Esophagus squamous epithelium (tissue), 5 donors: Measurements from ENCODE around the gene RALA. TPM values are rescaled to one million over a fixed set of nuclear protein-coding genes. Genes with fewer than 3 reads are reported as not detected.
A peak's percentile ranks its signal among the peaks of the same experiment; 100 is the strongest.

Experiments used
- DNase-seq: peaks from one replicate; lab custom pipeline; 2025; lab: John Stamatoyannopoulos, UW
- H3K27ac ChIP-seq, 4 donors: fragments of 200-600 bp; sonication (generic); one replicate each; pipeline ENCODE4 v1.5.1; 2016 to 2019; ENCODE audit warnings: mild to moderate bottlenecking in 1 of 4
- H3K27me3 ChIP-seq, 4 donors: fragments of 200-600 bp; sonication (generic); 1 replicate in 3 of 4; 2 replicates in 1 of 4; pipeline versions ENCODE4 v1.5.1 to v1.6.0; 2017 to 2021; ENCODE audit warnings: antibody characterized with exemption in 1 of 4
- H3K36me3 ChIP-seq, 3 donors: fragments of 200-600 bp; sonication (generic); one replicate each; pipeline ENCODE4 v1.5.1; 2016 to 2019
- H3K4me1 ChIP-seq, 3 donors: fragments of 200-600 bp; sonication (generic); one replicate each; pipeline ENCODE4 v1.5.1; 2017 to 2019
- H3K4me3 ChIP-seq, 4 donors: fragments of 200-600 bp; sonication (generic); 1 replicate in 3 of 4; 2 replicates in 1 of 4; pipeline ENCODE4 v1.5.1; 2016 to 2019; ENCODE audit warnings: mild to moderate bottlenecking in 2 of 4, moderate library complexity in 1 of 4
- H3K9me3 ChIP-seq, 3 donors: fragments of 200-600 bp; sonication (generic); one replicate each; pipeline ENCODE4 v1.5.1; 2016 to 2019
- POLR2A ChIP-seq, 4 donors: fragments of 450-650 bp; IDR thresholded peaks; one replicate each; pipeline ENCODE4 v1.6.1; 2017; ENCODE audit warnings: antibody characterized with exemption in 4 of 4, mild to moderate bottlenecking in 4 of 4, moderate library complexity in 3 of 4
- WGBS, 2 donors: methylation state at CpG; one replicate each; pipeline ENCODE4 v1.1.5; 2018; 5-methylcytosine and 5-hydroxymethylcytosine counted together
- intact Hi-C: fragments of 100-400 bp; cut with DNase I; formaldehyde crosslinking; loops from one replicate; pipeline ENCODE4 v1.15.0; 2022
- total RNA-seq, 4 donors: library from RNA; depleted of rRNA; stranded (reverse); fragments of >200 nt; gene quantifications; one replicate each; pipeline ENCODE4 v1.1.0, GENCODE V29; 2016
- TF ChIP-seq, protein P1 (sequence below), 6 experiments: fragments of 450-650 bp in 4 of 6; fragments of 200-600 bp in 2 of 6; sonication (generic) in 2 of 6; IDR thresholded peaks; one replicate each; pipeline ENCODE4 v1.5.1; 2016 to 2019; ENCODE audit warnings: antibody characterized with exemption in 6 of 6, mild to moderate bottlenecking in 4 of 6, moderate library complexity in 4 of 6
- donor health status: DM: yes; HTN: yes; CAD: no.

The RALA gene
- total RNA-seq, 4 donors from 2014 or later, result 32.8 to 49.6 (median 39.9) TPM

DNA sequence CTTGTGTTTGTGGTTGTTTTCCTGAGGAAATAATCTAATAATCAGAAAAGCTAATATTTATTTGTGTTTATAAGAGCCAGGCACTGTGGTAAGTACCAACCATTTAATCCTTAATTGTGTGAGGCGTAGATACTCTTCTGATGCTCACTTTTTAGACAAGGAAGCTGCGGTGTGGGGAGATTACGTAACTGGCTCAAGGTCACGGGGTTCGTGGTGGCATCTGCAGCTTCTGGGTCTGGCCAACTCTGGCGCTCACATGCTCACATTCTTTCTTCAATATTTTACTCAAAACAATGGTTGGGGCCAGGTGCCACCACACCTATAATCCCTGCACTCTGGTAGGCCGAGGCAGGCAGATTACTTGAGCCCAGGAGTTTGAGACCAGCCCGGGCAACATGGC, 77.6 kb downstream of the RALA start:
- H3K27ac ChIP-seq, result peak overlapping the region in 2 of 4 donors; percentile 53 to 71
- no peak for TF ChIP-seq POLR2A (IDR thresholded peaks at IDR 0.05)
- TF ChIP-seq, protein P1, sequence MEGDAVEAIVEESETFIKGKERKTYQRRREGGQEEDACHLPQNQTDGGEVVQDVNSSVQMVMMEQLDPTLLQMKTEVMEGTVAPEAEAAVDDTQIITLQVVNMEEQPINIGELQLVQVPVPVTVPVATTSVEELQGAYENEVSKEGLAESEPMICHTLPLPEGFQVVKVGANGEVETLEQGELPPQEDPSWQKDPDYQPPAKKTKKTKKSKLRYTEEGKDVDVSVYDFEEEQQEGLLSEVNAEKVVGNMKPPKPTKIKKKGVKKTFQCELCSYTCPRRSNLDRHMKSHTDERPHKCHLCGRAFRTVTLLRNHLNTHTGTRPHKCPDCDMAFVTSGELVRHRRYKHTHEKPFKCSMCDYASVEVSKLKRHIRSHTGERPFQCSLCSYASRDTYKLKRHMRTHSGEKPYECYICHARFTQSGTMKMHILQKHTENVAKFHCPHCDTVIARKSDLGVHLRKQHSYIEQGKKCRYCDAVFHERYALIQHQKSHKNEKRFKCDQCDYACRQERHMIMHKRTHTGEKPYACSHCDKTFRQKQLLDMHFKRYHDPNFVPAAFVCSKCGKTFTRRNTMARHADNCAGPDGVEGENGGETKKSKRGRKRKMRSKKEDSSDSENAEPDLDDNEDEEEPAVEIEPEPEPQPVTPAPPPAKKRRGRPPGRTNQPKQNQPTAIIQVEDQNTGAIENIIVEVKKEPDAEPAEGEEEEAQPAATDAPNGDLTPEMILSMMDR (IDR thresholded peaks at IDR 0.05), result no peak
- 61 to 70% methylated on average over 6 of the region's 8 CpGs for WGBS, 2 donors
- H3K36me3 ChIP-seq, result peaks cover 0 to 71% (median 0%) of the 10 kb centered on the region in 3 donors
- no peaks in the 10 kb centered on the region for H3K27me3 ChIP-seq
- no peak overlapping the region for H3K4me3 ChIP-seq
- H3K4me1 ChIP-seq, result peaks cover 0 to 23% (median 5%) of the 10 kb centered on the region in 3 donors
- no peaks in the 10 kb centered on the region for H3K9me3 ChIP-seq
- intact Hi-C loops, result no loop called here
- no peak for DNase-seq

DNA sequence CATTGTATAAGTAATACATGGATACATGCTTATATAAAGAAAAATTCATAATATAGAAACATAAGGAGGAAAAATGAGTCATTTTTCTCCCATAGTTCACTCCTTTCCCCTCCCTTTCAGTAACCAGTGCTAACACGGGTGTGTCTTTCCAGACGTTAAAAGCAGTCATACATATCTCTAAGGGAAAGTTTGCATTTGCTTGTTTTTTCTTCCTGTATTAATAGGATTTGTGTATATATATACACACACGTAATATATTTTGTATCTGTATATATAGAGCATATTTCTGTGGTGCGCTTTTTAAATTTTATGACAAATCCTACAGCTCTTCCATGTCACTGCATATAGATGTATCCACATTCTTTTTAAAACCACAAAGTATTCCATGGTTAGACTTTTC, 78.8 kb downstream of the RALA start:
- H3K4me3 ChIP-seq, result no peak overlapping the region
- H3K9me3 ChIP-seq, result no peaks in the 10 kb centered on the region
- H3K27ac ChIP-seq, result peak overlapping the region in 2 of 4 donors; percentile 53 to 71
- WGBS, 2 donors, result 68 to 83% methylated on average over 4 of the region's 4 CpGs
- peaks cover 0 to 23% (median 5%) of the 10 kb centered on the region in 3 donors for H3K4me1 ChIP-seq
- no peak for DNase-seq
- H3K36me3 ChIP-seq, result peaks cover 0 to 71% (median 0%) of the 10 kb centered on the region in 3 donors
- no peaks in the 10 kb centered on the region for H3K27me3 ChIP-seq
- TF ChIP-seq, protein P1 (IDR thresholded peaks at IDR 0.05), result no peak
- no peak for TF ChIP-seq POLR2A (IDR thresholded peaks at IDR 0.05)
- intact Hi-C loops, result no loop called here

DNA sequence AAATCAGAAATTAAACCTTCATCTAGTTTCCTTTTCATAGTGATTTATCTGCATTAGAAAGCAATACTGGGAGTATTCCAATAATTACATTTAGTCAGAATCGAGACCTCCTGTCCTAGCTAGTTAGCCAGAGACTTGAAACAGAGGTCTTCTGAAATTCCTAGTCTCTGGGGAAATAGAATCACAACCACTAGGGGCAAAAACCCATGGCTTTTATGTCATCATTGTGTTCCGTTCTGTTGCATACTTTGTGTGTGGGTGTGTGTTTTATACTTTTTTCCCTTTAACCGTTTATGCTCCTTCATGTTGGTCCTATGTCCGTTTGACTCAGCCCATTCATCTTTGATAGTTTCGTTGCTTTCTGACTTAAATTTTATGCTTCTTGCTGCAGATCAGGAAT, 79.8 kb downstream of the RALA start:
- no peak overlapping the region for H3K4me3 ChIP-seq
- WGBS, 2 donors, result 67 to 72% methylated on average over 5 of the region's 5 CpGs

DNA sequence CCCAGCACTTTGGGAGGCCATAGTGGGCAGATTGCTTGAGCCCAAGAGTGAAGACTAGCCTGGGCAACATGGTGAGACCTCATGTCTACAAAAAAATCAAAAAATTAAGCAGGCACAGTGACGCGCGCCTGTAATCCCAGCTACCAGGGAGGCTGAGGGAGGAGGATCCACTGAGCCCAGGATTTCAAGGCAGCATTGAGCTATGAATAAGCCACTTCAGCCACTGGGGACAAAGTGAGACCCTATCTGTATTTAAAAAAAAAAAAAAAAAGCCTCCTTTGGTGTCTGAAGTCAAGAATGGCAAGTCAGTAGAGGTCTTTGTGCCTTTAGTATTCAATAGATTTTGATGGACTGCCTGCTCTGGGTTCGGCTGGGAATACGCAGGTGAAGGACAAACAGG, 85.7 kb downstream of the RALA start:
- WGBS, 2 donors, result 87 to 93% methylated on average over 5 of the region's 5 CpGs
- no peak overlapping the region for H3K4me3 ChIP-seq
- no peak for DNase-seq

More for the DNA sequence above, 79.8 kb downstream of the RALA start:
- peaks cover 0 to 23% (median 5%) of the 10 kb centered on the region in 3 donors for H3K4me1 ChIP-seq
- no peaks in the 10 kb centered on the region for H3K9me3 ChIP-seq
- TF ChIP-seq, protein P1 (IDR thresholded peaks at IDR 0.05), result peak in 1 of 6 experiments; percentile 22
- TF ChIP-seq POLR2A (IDR thresholded peaks at IDR 0.05), result no peak
- no peak for DNase-seq
- no peaks in the 10 kb centered on the region for H3K27me3 ChIP-seq
- intact Hi-C loops, result no loop called here
- H3K36me3 ChIP-seq, result peaks cover 0 to 68% (median 0%) of the 10 kb centered on the region in 3 donors
- no peak overlapping the region for H3K27ac ChIP-seq

DNA sequence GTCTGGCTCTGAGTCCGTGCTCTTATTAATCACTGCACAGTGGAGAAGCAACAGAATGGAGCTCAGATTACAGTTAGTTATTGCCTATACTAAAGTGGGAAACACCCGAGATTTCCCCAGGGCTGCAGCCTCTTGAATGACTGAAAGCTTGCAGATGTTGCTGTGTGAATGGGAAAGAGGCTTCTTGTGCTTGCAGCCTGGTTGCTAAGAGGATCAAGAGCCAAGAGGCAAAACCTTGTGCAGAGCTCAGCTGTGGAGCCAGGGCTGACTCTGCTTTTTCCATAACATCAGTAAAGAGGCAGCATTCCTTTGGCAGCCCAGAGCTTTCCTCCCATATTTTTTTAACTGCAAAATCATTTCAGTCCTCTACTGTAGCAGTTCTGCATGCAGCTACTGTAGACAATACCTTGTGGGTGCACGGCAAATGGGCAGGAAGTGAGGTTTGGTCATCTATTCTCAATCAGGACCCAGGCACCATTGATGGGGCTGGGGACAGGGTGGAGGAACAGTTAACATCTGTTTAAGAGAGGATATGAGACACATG, 86.5 kb downstream of the RALA start:
- Histone ChIP-seq H3K4me3 (no peak overlapping the region), H3K36me3 (peaks cover 0 to 29% (median 0%) of the 10 kb centered on the region in 3 donors), H3K27ac (peak overlapping the region in 2 of 4 donors; percentile 64 to 79), H3K4me1 (peaks cover 0 to 45% (median 5%) of the 10 kb centered on the region in 3 donors), H3K9me3 (peaks cover 0 to 19% (median 13%) of the 10 kb centered on the region in 3 donors), H3K27me3 (no peaks in the 10 kb centered on the region)
- whole genome bisulfite sequencing, 2 donors, result 17 to 22% methylated on average over 3 of the region's 3 CpGs
- intact Hi-C loops, result no loop called here
- TF ChIP-seq, protein P1 (IDR thresholded peaks at IDR 0.05), result no peak
- no peak for TF ChIP-seq POLR2A (IDR thresholded peaks at IDR 0.05)
- DNase-seq, result no peak

More for the DNA sequence above, 85.7 kb downstream of the RALA start:
- Histone ChIP-seq H3K27ac (no peak overlapping the region), H3K9me3 (peaks cover 0 to 11% (median 5%) of the 10 kb centered on the region in 3 donors), H3K4me1 (peaks cover 0 to 45% (median 5%) of the 10 kb centered on the region in 3 donors), H3K36me3 (peaks cover 0 to 38% (median 0%) of the 10 kb centered on the region in 3 donors), H3K27me3 (no peaks in the 10 kb centered on the region)
- TF ChIP-seq, protein P1 (IDR thresholded peaks at IDR 0.05), result no peak
- no peak for TF ChIP-seq POLR2A (IDR thresholded peaks at IDR 0.05)
- intact Hi-C loops, result no loop called here
